Hematopoietic multipotent progenitor cell treated with erythropoietin and hydrocortisone succinate and interleukin-3 and kit ligand, for 8 days (in vitro differentiated cells): ENCODE results near the gene ADORA2B.
"Not testable (repeated sequence)": the region's sequence is repeated elsewhere in the genome, so short reads cannot be mapped to it uniquely, and the experiment has no call there.

Source experiments
- DNase-seq: peaks from one replicate; pipeline ENCODE4 v3.0.0-alpha.2; 2015

The ADORA2B gene

DNA sequence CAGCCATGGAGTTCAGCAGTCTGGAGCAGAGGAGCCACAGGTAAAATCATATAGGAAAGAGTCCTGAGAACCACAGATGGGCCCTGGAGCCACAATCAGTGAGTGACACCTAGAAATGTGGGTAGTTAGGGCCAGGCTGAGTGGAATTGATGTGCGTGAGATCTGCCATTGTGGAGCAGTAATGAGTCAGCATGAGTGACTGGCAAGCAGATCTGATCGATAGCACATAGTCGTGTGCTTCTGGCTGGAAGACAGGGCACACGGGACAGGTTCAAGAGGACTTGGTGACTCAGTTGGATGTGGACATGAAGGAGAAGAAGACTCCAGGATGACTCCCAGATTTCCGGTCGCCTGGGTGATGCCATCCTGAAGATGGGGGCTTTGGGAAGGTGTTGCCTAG is 12.3 kb downstream of the ADORA2B start:
- DNase-seq, result peak; percentile 88

DNA sequence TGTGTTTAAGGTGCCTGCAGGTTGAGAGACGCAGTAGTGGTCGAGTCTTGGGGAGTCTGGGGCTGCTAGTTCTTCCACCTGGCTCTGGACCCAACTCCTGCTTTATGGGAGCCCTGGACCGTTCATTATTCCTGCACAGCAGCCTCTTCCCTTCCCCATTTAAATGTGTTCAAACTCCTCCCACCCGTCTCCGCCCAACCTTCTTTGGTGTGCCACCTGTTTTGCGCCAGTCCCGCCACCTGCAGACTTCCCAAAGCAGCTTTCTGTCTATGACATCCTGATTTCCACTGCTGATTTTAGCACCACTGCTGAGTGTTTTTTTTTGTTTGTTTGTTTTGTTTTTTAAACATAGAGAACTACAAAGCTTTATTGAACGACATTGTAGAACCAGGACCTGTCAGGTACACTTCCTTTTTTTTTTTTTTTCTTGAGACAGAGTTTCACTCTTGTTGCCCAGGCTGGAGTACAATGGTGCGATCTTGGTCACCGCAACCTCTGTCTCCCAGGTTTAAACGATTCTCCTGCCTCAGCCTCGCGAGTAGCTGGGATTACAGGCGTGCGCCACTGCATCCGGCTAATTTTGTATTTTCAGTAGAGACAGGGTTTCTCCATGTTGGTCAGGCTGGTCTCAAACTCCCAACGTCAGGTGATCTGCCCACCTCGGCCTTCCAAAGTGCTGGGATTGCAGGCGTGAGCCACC is 12.8 kb downstream of the ADORA2B start:
- no peak for DNase-seq

DNA sequence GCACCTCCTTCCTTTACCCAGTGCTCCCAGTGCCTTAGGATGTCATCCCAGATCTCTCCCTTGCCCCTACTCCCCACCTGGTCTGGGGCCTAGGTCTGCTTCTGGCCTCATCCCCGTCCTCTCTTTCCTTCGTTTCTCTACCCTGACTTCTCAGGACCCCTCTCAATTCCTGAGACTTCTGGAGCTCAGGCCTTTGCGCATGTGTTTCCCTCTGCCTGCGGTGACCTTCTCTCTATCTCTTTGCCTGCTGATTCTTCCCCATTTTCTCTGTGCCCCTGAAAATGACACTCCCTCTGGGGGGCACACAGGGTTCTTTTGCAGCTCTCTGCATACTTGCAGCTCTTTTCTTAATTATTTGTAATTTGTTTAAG is 13.5 kb downstream of the ADORA2B start:
- no peak for DNase-seq

DNA sequence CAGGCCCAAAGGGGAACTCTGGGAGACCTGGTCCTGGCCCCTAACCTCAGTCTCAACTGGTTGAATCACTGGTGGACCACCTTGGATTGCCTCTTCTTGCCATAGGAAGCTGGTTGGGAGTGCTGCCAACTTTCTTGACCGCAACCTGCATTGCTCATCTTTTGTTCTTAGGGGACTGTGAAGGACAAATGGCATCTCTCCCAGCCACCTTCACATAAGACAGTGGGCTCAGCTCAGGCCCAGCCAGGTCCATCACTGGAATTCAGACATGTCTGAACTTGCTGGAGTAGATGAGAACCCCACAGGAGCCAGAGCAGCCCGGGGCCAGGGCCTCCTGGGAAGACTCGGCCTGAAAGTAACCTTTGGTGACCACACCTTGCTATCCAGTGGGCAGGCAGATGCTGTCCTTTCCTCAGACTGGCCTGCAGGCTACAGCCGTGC is 18.8 kb downstream of the ADORA2B start:
- peak; percentile 53 for DNase-seq

DNA sequence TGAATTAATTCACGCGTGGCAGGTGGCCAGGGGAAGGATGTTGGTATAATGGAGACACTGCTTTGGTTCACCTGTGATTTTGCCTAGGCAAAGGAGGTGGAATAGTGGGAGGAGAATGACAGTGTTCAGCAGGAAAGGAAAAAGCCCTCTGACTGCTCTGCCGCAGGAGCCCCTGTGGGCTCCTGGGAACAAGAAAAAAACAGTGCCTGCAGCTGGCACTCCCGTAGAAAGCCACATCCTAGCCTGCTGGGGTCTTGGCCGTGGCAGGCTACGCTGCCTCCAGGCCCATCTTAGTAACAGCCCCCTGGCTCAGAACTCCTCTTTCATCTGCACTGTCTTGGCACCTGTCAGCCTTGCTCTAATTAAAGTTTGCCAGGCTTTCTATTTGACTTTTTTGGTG is 20.6 kb downstream of the ADORA2B start:
- peak; percentile 16 for DNase-seq

DNA sequence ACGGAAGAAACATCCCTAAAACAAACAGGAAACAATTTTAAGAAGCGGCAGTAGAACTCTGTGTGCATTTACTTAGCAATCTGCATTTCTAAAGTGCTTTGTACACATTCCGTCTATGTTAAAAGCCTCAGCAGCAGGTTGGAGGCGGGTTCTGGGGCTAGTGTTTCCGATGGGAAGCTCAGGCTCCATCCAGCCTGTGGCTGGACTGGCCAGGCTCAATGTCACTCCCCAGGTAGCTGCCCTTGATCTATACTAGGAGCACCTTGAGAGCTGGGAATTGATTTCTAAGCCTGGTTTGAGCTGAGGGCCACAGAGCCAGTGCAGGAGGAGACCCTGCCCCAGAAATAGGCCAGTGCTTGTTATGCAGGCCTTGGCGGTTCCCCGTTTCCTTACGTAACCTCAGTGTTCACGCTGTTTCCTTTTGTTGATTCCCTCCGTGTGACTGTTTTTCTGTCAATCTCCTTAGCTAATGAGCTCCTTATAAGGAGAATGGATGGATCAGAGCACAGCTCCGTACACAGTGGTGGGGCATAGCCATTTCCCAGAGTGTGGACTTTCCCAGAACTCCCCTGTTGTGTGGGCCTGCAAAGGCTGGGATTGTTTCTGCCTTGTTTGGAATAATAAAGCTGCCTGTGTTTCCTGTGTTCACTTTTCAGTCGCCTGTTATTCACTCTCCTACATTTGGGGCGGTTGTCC is 21.4 kb downstream of the ADORA2B start:
- peak; percentile 23 for DNase-seq

DNA sequence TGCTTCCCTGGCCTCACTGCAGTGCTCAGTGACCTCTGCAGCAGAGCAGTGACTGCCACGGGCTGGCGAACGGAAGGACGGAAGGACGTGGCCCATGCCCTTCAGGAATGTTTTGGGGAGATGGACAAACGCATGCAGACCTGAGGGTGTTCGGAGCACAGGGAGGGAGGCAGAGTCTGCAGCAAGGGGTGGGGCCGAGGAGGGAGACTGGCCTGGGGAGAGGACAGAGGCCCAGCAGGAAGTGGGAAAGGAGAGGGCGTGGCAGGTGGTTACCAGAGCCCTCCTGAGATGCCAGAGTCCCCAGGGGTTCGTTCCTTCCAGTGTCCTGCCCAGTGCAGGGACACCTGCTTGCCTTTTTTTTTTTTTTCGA is 21.9 kb downstream of the ADORA2B start:
- DNase-seq, result peak; percentile 64

DNA sequence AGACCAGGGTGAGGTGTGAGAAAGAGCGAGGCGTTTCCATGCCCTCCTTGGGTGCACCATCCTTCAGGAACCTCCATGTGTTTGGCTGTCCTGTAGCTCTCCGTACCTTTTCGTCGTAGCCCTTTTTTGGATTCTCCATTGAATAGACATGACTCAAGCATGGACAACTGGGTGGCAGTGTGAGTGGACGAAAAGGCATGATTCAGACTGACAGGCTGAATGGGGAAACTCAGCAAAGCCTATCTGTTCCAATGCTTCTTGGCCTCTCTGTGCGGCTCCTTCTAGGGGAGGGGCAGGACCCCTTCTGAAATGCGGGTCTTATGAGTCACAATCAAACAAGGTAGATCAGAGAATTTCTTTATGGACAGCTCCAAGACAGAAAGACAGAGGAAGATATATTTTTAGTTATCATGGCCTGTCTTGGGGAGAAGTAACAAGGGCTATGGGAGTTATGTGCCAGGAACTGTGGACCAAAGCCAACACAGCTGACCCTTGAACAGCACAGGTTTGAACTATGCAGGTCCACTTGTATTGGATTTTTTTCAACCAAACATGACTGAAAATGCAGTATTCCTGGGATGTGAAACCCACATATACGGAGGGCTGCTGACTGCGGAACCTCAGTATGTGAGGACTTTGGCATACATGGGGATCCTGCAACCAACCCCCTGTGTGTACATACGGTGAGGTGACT is 22.9 kb downstream of the ADORA2B start:
- DNase-seq, result no peak

DNA sequence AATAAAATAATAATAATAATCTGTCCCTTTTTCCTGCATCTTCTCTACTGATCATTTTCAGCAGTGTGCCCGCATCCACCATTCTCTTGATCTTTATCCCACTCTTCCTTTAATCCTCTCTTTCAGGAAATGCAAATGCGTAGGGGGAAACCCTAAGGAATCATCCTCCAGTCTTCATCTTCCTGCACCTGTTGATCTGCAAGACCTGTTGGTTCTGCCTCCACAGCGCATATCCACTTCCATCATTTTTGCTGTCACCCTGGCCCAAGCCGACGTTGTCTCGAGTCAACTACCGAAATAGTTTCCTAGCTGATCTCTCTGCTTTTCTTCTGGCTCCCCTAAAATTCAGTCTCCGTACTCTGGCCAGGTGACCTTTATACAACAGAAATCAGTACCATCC is 24.5 kb downstream of the ADORA2B start:
- DNase-seq, result no peak

DNA sequence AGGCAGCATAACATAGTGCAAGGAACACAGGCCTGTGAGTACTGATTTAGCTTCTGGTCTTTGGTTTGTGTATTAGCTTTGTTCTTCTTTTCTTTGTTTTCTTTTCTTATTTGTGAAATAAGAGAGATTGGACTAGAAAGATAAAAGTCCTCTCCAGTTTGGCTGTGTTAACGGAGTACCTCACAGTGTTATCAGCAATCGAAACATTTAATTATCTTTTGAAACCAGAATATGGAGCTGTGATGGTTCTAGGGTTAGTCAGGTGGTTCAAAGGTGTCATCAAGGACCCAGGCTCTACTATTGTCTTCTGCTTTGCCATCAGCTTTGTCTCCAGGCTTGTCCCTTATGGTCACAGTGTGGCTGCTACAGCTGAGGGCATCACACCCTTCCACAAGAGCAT is 25.6 kb downstream of the ADORA2B start:
- DNase-seq, result peak; percentile 56

DNA sequence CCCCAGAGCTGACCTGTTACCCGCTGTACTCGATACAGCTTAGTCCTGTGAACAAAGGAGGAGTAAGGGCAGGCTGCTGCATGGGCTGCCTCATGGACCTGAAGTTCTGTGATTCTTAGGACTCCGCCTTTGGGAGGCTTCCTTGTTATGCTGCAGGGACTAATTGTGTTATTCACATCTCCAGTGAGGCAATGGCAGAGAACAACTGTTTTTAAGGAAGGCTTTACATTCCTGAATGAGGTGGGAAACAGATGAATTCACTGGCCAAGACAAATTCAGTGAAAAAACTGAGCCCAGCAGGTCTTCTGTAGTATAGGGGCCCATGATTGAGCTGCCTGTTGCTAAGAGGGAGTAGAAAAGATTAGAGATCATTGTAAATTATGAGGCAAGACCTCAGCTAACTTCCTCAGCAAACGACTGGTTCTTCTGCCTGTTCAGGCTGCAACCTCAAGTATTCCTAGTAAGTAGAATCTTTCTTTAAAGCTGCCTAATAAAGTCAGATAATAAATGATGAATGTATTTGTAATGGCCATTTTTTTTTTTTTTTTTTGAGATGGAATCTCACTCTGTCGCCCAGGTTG is 26.3 kb downstream of the ADORA2B start:
- no peak for DNase-seq

DNA sequence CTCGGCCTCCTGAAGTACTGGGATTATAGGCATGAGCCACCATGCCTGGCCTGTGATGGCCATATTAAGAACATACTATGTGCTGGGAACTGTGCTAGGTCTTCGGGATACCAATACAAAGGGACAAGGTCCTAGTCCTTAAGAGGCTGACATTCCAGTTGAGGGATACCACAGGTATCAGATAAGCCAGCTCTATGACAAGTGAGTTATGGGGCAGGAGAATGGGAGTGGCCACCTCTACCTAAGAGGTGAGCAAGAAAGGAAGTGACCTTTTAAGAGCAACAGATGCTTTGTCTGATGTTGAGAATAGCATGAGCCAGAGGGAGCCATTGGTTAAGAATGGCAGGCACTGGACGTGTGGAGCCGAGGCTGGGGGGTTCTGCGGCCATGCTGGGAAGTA is 27.0 kb downstream of the ADORA2B start:
- DNase-seq, result no peak

DNA sequence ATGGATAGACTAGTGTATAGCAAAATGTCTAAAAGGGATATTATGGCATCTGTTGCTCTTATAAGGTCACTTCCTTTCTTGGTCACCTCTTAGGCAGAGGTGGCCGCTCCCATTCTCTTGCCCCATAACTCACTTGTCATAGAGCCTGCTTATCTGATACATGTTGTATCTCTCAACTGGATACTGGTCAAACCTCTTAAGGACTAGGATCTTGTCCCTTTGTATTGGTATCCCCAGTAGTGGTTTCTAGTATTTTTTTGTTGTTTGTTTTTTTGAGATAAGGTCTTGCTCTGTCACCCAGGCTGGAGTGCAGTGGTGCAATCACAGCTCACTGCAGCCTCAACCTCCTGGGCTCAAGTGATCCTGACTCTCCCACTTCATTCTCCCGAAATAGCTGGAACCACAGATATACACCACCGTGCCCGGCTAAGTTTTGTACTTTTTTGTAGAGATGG is 27.6 kb downstream of the ADORA2B start:
- peak; percentile 28 for DNase-seq

DNA sequence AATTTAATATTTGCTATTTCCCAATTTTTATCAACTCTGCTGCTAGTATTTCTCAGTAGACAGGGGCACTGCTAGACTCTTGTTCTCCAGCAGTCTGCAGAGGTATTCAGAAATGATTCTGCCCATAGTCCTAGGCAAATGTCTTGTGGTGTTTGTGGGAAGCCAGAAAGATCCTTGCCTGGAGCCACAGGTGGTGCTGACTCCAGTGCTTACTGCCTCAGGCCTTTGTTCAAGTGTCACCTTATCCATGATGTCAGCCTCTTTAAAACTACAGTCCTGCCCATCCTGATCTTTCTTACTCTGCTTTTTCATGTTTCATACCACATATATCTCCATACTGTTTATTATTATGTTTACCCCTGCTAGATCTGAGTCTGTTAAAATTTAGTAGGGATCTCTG is 28.1 kb downstream of the ADORA2B start:
- no peak for DNase-seq

DNA sequence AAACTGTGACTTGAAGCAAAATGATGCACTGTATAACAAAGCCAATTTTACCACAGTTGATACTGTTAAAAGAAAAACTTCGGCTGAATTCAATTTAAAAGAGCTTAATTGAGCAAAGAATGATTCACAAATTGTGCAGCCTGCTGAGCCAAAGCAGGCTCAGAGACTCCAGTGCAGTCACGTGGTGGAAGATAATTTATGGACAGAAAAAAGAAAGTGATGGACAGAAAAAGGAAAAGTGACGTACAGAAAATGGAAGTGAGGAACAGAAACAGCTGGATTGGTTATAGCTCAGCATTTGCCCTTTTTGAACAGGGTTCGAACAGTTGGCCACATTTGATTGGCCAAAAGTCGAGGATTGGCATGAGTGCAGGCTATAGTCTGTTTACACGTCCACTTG is 28.9 kb downstream of the ADORA2B start:
- no peak for DNase-seq

DNA sequence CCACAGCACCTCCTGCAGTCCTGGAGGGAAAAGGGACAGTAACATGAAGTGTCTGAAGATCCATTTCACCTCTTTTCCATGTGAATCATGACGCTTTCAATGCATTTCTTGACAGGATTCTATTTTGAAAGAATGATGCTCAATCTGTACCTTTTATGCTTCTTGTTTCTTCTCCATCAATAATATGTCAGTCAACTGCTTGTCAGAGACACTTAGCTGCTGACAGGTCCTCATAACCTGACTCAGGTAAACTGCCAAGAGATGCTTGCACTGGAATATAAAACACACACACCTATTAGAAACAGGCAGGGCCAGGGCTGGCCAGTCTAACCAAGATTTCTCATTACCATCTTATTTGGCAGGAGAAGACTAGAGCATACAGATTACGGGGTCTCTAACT is 33.0 kb downstream of the ADORA2B start:
- no peak for DNase-seq

DNA sequence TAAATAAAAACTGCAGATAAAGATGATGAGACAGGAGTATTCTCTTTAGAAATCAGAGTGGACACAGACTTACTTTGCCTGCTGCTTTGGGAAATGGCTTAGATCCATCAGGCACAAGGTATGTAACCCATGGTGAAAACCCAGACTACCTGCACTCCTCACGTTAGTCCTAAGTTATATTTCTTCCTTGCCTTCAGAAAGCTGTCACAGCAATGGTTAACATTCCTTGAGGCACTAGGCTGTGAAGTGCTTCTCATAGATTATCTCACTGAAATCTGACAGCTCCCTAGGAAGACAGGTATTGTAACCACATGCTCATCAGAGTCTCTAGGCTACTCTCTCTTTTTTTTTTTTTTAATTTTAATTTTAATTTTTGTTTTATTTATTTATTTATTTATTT is 33.7 kb downstream of the ADORA2B start:
- DNase-seq, result peak; percentile 33

DNA sequence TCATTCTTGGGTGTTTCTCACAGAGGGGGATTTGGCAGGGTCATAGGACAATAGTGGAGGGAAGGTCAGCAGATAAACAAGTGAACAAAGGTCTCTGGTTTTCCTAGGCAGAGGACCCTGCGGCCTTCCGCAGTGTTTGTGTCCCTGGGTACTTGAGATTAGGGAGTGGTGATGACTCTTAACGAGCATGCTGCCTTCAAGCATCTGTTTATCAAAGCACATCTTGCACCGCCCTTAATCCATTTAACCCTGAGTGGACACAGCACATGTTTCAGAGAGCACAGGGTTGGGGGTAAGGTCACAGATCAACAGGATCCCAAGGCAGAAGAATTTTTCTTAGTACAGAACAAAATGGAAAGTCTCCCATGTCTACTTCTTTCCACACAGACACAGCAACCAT is 34.1 kb downstream of the ADORA2B start:
- not testable (repeated sequence) for DNase-seq

DNA sequence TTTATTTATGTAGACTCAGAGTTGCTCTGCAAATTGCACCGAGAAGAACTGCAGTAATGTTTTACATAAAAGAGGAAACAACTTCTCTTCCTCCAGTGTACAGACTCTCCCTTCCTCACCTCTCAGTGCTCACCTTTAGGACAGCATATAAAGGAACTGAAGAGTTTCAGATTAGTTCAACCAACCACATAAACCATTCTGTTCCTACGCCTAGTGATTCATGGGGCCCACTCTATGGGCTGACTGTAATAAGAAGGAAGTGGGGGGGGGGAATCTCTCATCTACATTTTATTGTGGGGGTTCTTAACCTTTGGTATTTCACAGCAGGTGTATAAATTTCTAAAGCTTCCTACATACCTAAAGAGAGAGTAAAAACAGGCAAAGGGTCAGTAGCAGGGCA is 36.3 kb downstream of the ADORA2B start:
- DNase-seq, result peak; percentile 48

DNA sequence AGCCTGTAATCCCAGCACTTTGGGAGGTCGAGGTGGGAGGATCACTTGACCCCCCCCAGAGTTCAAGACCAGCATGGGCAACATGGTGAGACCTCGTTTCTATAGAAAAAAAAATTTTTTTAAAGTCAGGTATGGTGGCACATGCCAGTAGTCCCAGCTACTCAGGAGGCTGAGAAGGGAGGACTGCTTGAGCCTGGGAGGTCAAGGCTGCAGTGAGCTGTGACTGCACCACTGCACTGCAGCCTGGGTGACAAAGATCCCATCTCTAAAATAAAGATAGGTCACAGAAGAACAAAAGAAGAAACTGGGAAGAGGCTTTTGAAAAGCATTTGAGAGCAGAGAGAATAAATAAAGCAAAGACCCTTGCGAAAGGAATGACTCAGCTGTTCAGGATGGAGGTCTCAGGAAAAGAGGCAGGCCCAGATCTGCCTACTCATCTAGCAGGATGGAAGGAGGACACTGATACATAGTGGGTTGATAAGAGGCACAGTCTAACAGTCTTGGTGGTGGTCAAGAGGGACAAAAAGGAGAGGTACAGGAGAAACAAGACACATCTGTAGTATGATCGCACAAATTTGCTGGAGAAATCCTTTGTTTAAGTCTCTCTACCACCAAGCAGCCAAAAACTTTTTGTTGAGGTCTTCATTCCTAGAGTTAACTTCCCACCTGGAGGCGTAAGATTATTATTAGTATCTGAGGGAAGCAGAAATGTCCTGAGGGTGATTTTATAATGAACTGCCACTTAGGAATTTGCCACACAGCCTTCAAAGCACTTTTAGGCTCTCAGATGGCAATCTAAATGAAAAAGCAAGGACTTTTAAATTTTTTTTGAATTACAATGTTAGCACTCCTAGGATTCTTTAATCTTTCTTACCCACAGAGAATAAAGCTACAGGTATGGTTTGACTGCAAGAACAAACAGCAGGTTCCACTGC is 37.0 kb downstream of the ADORA2B start:
- peak; percentile 62 for DNase-seq

DNA sequence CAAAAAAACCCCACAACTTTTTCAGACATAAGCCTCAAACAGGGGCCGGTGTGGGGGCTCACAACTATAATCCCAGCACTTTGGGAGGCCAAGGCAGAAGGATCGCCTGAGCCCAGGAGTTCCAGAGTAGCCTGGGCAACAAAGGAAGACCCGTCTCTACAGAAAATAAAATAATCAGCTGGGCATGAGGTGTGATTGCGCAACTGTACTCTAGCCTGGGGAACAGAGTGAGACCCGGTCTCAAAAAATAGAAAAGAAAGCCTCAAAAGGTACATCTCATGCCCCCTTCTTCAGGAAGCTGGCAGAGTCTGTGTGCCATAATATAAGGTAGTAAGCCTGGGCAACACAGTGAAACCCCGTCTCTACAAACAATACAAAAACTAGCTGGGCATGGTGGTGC is 51.4 kb downstream of the ADORA2B start:
- DNase-seq, result no peak

DNA sequence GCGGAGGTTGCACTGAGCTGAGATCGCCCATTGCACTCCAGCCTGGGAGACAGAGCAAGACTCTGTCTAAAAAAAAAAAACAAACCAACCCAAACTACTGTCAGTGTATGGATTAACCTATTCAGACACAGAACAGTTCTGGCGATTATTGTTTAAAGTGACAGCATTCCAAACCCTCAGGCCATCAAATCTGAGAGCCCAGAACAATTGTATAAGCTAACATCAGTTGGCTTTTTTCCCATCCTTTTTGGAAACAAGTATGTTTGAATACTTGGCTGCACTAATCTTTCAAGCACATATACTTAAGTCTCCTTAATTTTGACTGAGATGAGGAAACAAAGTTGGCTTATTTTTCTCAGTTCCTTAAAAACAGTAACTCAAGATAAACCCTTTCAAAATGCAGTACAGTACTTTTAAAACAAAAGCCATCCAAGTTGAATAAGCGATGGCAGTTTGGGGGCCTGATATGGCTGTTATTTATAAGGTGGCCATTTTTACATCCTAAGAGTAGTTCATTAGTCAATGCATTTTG is 53.2 kb downstream of the ADORA2B start:
- DNase-seq, result no peak
